Effector CD4-positive, alpha-beta T cell (primary cell): ENCODE measurements around the gene EXOSC7.

Experiments used
- DNase-seq: peaks from one replicate; pipeline ENCODE4 v3.0.0-alpha.2; 2020

The EXOSC7 gene

GRCh38 chr3:44993471-44994205 lies 17.6 kb downstream of the EXOSC7 start:
- no peak for DNase-seq

- DNase-seq, result no peak
Measured at GRCh38 chr3:44995142-44995770, 19.2 kb downstream of the EXOSC7 start.

- no peak for DNase-seq
Measured at GRCh38 chr3:44996556-44996969, 20.5 kb downstream of the EXOSC7 start.

GRCh38 chr3:44999782-45000181 lies 23.7 kb downstream of the EXOSC7 start:
- DNase-seq, result no peak

- no peak for DNase-seq
Measured at GRCh38 chr3:45000823-45001222, 24.8 kb downstream of the EXOSC7 start.

GRCh38 chr3:45001738-45002137 lies 25.7 kb downstream of the EXOSC7 start:
- DNase-seq, result no peak

GRCh38 chr3:45002139-45002660 lies 26.2 kb downstream of the EXOSC7 start:
- DNase-seq, result no peak

- no peak for DNase-seq
Measured at GRCh38 chr3:45002720-45003119, 26.7 kb downstream of the EXOSC7 start.

GRCh38 chr3:45003406-45003805 lies 27.4 kb downstream of the EXOSC7 start:
- DNase-seq, result no peak

GRCh38 chr3:45003859-45004258 lies 27.8 kb downstream of the EXOSC7 start:
- no peak for DNase-seq

- no peak for DNase-seq
Measured at GRCh38 chr3:45007091-45007490, 31.0 kb downstream of the EXOSC7 start.

- no peak for DNase-seq
Measured at GRCh38 chr3:45008117-45008516, 32.1 kb downstream of the EXOSC7 start.

- no peak for DNase-seq
Measured at GRCh38 chr3:45009868-45010267, 33.8 kb downstream of the EXOSC7 start.

GRCh38 chr3:45010811-45011333 lies 34.8 kb downstream of the EXOSC7 start:
- DNase-seq, result no peak

- no peak for DNase-seq
Measured at GRCh38 chr3:45011756-45012508, 35.9 kb downstream of the EXOSC7 start.

- DNase-seq, result no peak
Measured at GRCh38 chr3:45012577-45012976, 36.5 kb downstream of the EXOSC7 start.

- DNase-seq, result no peak
Measured at GRCh38 chr3:45016916-45017315, 40.9 kb downstream of the EXOSC7 start.

GRCh38 chr3:45017821-45018220 lies 41.8 kb downstream of the EXOSC7 start:
- DNase-seq, result no peak

- DNase-seq, result no peak
Measured at GRCh38 chr3:45020534-45020933, 44.5 kb downstream of the EXOSC7 start.

- no peak for DNase-seq
Measured at GRCh38 chr3:45021524-45022297, 45.7 kb downstream of the EXOSC7 start.

GRCh38 chr3:45023675-45024074 lies 47.6 kb downstream of the EXOSC7 start:
- DNase-seq, result no peak

GRCh38 chr3:45024542-45025255 lies 48.7 kb downstream of the EXOSC7 start:
- no peak for DNase-seq
